GM21515 (cell line): ENCODE measurements around the gene ALDH5A1.

Experiments
- ATAC-seq: cut with Tn5 transposase; IDR thresholded peaks from one replicate; pipeline ENCODE4 v1.9.1; 2021; ENCODE audit not compliant: unreplicated experiment

Gene ALDH5A1

GRCh38 chr6:24494821-24495795 lies at the start of gene ALDH5A1:
Gene ALDH5A1 (plus strand): TSS chr6:24494969. CDS start chr6:24494997, 28 bp downstream.
- ATAC-seq: peak; percentile 75

- ATAC-seq: no peak
Measured at GRCh38 chr6:24445704-24446103, 49.1 kb upstream of the ALDH5A1 start.

- no peak for ATAC-seq
Measured at GRCh38 chr6:24446670-24447069, 48.1 kb upstream of the ALDH5A1 start.

GRCh38 chr6:24448396-24448795 lies 46.4 kb upstream of the ALDH5A1 start:
- ATAC-seq: no peak

- no peak for ATAC-seq
Measured at GRCh38 chr6:24448828-24449525, 45.8 kb upstream of the ALDH5A1 start.

DNA sequence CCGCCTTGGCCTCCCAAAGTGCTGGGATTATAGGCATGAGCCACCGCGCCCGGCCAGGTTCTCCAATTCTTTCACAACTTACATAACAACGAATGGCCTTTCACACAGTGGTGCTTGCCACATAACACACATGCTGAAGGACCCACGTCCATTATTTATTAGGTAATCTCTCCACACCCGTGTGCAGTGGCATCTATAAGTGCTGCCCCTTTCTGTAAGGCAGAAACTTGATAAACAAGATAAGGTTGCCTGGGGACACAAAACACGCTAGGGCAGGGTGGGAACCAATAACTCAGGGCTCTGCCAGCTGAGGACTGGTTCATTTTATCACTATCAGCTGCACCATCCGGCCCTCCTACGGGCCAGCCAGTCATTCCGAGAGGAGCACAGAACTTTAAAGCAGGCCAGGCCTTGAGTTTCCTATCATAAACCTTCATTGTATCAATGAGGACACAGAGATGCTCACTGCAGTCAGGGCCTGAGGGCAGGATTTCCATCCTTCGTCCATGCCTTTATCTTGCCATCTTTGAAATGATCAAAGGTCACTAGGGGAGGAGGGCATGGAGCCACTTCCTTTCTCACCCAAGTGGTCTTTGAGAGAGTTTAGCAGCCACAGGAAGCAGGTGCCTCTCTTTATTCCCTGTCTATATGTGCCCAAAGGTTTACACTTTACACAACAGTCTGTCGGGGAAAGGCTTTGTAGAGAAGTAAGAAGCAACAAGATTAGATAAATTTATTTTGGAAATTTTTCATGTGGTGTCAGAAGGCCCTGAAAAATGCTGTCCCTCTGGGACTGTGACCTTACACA lies 43.0 kb upstream of the ALDH5A1 start:
- no peak for ATAC-seq

DNA sequence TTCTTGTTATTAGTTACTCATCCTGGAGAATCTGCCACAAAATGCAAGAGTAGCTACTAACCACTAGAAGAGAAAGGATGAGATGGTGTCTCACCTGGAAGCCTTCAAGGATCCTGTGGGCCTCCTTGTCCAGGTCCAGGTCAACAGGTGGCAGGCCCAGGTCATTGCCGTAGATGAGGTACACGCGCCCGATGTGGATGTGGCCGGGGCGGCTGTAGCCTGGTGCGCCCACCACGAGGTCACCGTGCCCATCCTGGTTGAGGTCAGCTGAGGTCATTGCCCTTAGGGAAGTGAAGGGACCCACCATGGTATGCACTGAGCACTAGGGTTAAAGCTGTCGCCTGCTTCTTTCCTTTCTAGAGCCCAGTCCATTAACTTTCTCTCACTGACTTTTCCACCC lies 40.8 kb upstream of the ALDH5A1 start:
- ATAC-seq: no peak

GRCh38 chr6:24454452-24454851 lies 40.3 kb upstream of the ALDH5A1 start:
- no peak for ATAC-seq

DNA sequence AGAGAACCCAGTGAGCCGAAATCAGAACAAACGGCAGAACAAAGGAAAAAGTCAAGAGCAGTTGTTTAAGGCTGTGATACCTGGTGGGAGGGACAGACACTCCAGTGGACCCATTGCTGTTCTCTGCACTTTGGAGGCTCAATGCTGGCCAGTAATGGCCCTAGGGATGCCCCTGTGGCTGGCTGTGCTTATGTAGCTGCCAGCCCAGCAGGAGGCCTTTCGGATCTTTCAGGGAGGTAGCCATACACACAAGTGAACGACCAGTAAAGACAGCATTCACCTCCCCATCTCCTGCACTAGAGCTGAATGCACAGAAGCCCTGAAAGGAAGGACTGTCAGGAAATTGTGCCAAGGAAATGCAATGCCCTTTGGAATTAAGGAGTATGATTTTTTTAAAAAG lies 39.7 kb upstream of the ALDH5A1 start:
- ATAC-seq: no peak

GRCh38 chr6:24458134-24458533 lies 36.6 kb upstream of the ALDH5A1 start:
- no peak for ATAC-seq

DNA sequence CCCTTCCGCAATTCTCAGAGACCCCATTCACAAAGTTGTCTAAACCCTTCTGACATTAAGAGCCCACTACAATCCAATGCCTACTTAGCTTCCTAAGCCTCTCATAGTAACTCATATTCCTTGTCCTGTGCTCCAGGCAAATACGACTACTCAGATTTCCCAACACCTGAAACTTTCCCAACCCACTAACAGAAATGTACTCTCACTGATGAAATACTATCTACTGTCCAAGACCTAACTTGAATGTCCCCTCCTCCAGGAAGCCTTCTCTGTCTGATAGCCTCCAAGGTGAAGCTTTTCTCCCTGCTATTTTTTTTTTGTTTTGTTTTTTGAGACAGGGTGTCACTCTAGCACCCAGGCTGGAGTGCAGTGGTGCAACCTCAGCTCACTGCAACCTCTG lies 35.8 kb upstream of the ALDH5A1 start:
- ATAC-seq: no peak

DNA sequence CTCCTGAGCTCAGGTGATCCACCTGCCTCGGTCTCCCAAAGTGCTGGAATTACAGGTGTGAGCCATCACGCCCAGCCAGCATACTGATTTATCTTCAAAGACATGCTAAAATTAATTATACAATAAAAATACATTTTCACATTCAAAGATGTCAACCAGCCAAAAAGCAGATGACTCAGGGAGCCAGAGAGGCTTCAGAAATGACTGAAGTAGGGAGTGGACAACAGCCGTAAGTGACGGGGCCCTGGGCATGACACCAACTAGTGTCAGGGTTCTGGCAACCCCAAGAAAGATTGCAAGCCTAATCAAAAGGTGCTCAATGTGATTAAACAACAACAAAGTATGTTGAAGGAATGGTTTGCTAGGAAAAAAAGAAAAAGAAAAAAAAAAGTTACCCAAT lies 33.8 kb upstream of the ALDH5A1 start:
- no peak for ATAC-seq

DNA sequence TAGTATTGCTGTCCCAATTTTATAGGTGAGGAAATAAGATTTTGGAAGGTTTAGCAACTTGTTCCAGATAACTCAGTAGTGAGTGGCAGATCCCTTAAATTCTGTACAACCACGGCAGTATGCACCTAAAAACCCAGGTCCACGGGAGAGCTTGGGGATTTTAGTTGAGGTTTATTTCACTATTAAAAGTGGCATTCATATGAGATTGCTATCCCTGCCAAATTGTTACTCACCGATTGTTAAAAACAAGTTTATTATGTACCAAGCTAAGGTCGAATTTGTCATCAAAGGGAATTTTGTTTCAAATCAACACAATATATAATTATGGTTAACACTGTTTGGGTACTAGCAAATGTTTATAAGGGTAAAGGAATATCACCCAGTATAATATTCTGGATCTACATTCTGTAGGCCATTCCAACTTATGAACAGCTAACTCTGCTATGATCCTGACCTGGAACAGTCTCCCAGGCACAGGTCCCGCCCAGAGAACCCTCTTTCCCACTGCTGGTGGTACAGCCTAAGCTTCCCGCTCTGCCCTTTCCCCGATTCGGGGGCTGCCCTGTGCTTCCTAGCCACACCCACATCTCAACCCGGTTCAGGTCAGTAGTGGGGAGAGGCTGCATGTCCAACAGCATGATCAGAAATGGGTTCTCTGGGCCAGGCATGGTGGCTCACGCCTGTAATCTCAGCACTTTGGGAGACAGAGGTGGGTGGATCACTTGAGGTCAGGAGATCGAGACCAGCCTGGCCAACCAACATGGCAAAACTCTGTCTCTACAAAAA lies 30.3 kb upstream of the ALDH5A1 start:
- no peak for ATAC-seq

DNA sequence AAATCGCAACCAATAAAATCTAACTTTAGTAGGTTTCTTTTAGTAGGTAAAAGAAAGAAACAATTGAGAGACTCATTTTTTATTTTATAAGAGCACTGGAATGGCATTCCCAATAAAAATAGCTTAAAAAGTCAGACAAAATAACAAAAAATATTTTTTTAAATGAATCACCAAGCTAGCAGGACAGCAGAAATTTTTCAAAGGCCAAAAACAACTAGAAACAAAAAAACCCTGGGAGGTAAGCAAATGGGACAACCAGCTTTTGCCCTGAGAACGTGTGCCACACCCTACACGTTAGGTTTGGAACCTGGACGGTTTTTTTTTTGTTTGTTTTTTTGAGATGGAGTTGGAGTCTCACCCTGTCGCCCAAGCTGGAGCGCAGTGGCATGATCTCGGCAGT lies 25.0 kb upstream of the ALDH5A1 start:
- ATAC-seq: no peak

- no peak for ATAC-seq
Measured at GRCh38 chr6:24472181-24472580, 22.6 kb upstream of the ALDH5A1 start.

DNA sequence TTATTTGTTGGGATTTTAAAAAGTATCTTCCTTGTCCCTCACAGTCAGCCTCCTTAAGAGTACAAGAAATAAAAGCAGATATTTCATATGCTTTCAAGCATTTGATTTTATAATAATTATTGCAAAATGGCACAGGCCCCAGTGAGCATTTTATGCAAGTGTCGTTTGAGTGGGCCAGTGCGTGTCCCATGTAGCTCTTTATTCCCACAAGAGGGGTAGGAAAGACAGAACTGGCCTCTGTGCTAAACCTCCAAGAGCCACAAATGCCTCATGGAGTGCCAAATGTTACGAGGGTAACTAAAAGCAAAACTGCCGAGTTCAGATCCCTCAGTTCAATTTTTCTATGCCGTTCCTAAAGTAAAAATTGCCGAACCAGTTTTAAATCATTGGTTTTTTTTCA lies 18.1 kb upstream of the ALDH5A1 start:
- no peak for ATAC-seq

DNA sequence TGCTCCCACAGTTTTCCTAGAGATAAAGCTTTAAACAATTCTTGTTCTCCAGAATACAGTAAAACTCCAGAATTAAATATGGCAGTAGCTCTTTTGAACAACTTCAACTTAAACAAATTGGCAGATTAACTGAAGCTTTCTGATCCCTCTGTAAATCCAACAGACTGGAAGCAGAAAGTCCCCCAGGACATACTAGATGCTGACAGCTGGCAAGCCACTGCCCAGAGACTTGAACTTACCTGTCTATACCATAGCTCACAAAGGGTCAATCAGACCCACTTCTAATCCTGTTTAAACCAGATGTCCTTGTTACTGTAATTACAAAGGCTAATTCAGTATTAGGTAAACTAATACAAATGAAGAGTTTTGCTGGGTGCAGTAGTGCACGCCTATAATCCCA lies 17.7 kb upstream of the ALDH5A1 start:
- no peak for ATAC-seq

DNA sequence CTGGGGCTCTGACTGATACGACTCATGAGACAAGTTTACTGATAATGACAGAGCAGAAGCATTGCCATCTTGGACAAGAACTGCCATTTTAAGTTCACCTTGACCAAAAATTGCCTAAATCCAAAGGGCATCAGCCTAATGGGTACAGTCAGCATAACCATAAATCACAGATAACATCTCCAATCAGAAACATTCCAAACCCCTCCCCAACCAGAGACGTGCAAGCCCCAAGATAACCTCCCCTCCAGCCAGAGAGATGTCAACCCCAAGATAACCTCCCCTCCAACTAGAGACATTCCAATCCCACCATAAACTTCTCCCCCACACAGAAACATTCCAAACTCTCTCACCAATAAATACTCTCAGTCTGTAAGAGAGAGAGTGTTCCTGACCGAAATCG lies 15.9 kb upstream of the ALDH5A1 start:
- ATAC-seq: no peak

GRCh38 chr6:24480705-24481104 lies 14.1 kb upstream of the ALDH5A1 start:
- no peak for ATAC-seq

DNA sequence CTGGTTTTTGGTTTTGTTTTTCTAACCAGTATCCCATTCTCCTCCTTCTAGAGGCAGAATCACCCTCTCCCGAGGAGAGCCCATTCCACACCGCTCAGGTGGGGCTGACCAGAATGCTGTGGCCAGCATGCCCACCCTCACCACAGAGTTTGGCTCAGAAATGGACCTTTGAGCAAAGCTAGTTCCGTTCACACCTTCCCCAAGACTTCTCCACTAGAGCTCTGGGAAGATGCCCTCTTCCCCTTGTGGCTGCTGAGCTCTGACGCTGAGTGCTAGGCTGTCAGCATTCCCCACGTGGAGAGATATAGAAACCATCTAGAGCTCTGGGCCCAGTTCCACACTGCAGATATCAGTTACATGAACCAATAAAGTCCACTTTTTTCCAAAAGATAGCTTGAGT lies 13.3 kb upstream of the ALDH5A1 start:
- no peak for ATAC-seq
